GM12865 (cell line): Measurements from ENCODE around the gene MAP3K13.

Source experiments
- DNase-seq: peaks from one replicate; pipeline ENCODE4 v3.0.0; 2010; ENCODE audit warnings: low read depth
- H3K4me3 ChIP-seq: 2 replicates; pipeline ENCODE4 v1.5.1; 2011; ENCODE audit warnings: mild to moderate bottlenecking, low read depth, low read length, control low read depth
- CTCF ChIP-seq: IDR thresholded peaks from 2 replicates; pipeline ENCODE4 v1.5.1; 2011; ENCODE audit warnings: low read length, control low read depth, low read depth, inconsistent platforms; ENCODE audit not compliant: insufficient read depth; ENCODE audit errors: missing control alignments

The MAP3K13 gene

GRCh38 chr3:185503521-185503920 lies 140.6 kb downstream of the MAP3K13 start:
- DNase-seq = no peak
- no peak overlapping the region for H3K4me3 ChIP-seq
- TF ChIP-seq CTCF = no peak

GRCh38 chr3:185504636-185505035 lies 141.7 kb downstream of the MAP3K13 start:
- no peak for DNase-seq
- H3K4me3 ChIP-seq = no peak overlapping the region
- TF ChIP-seq CTCF = no peak

DNA sequence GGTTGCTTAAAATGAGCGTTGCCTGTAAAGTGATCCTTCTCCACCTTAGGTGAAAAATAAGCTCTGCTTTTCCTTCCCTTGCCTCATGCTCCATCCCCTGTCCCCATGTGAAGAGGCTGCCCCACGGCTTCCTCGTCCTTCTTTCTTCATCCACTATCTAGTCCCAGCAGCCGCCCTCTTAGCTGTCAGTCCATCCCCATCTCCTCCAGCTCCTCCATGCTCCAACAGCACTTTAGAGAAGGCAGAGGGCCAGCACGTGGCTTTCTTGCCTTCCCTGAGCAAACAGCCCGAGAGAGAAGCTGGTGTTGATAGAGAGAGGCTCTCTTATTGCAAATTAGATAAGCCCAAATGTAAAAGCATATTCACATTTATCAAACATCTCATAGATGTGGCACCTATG lies 144.9 kb downstream of the MAP3K13 start:
- TF ChIP-seq CTCF = no peak
- H3K4me3 ChIP-seq = no peak overlapping the region
- no peak for DNase-seq

GRCh38 chr3:185508335-185508991 lies 145.5 kb downstream of the MAP3K13 start:
- DNase-seq = no peak
- no peak overlapping the region for H3K4me3 ChIP-seq
- no peak for TF ChIP-seq CTCF

GRCh38 chr3:185511711-185512110 lies 148.8 kb downstream of the MAP3K13 start:
- DNase-seq = no peak
- no peak for TF ChIP-seq CTCF
- H3K4me3 ChIP-seq = no peak overlapping the region

GRCh38 chr3:185517387-185518130 lies 154.6 kb downstream of the MAP3K13 start:
- TF ChIP-seq CTCF = no peak
- H3K4me3 ChIP-seq = no peak overlapping the region
- DNase-seq = no peak
